ENCODE results near the gene KCTD14.
A peak's percentile ranks its signal among the peaks of the same experiment; 100 is the strongest.

DNA sequence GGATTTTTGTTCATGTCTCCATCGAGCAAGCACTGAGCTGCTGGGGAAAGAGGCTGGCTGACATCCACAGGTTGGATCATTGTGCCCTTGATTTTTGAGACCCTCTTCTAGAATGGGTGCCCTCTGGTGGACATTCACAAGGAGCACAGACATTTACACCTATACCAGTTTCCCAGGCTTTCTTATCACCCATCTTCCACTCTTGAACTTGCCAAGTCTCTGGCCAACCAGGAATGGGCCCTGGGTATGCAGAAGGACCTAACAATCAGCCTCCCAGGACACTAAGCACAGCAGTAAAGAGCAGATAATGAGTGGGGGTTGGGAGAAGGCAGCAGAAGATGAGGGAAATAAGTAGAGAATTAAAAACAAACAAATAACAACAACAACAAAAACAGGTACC is 22.9 kb downstream of the KCTD14 start:
- TF ChIP-seq CTCF (conservative IDR thresholded peaks at IDR 0.05 in 1 of 2, IDR thresholded peaks at IDR 0.05 in 1 of 2; ENCODE audit: extremely low read depth in 1 of 2, insufficient read depth in 1 of 2, low read depth in 1 of 2, low read length in 2 of 2) = peak; percentile 68 to 76
- TF ChIP-seq EZH2 (IDR thresholded peaks at IDR 0.05; ENCODE audit: borderline replicate concordance, low read length) = no peak
